GM21576 (cell line): ENCODE data around the gene SPIRE2.
"Not testable (repeated sequence)": the region's sequence is repeated elsewhere in the genome, so short reads cannot be mapped to it uniquely, and the experiment has no call there.

ENCODE experiments used
- ATAC-seq: cut with Tn5 transposase; IDR thresholded peaks from one replicate; pipeline ENCODE4 v1.9.1; 2021; ENCODE audit warnings: mild to moderate bottlenecking, moderate library complexity; ENCODE audit not compliant: unreplicated experiment

SPIRE2 gene

DNA sequence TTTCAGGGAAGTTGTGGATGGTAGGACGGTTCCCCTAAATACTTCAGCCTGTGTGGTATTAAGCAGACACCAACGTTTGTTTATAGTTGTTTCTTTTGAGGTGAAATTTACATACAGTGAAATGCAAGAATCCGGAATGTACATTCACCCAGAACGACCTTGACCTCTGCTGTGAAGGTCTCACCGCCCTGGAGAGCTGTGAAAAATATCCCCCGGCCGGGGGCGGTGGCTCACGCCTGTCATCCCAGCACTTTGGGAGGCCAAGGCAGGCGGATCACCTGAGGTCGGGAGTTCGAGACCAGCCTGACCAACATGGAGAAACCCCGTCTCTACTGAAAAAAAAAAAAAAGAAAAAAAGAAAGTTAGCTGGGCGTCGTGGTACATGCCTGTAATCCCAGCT is 8.2 kb downstream of the SPIRE2 start:
- not testable (repeated sequence) for ATAC-seq

DNA sequence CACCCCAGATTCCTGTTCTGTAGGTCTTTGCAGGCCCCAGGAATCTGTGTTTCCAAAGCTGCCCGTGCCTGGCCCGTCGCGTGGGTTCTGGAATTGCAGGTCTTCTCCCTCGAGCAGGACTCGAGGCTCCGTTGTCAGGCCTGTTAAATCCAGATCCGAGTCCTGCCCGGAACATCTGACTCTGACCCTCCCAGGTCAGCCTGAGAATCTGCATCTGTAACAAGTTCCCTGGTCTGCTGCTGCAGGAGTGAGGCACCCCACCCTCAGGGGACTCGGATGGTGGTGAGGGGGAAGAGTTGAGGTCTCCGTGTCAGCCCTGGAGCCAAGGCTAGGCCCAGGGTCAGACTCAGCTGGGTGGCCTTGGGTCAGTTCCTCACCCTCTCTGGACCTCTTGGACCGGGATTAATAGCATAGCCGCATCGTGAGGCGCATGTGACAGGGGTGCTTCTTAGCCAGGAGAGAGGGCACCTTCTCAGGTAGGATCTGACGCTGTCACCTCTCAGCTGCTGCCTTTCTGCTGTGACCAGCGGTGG is 8.8 kb downstream of the SPIRE2 start:
- no peak for ATAC-seq

DNA sequence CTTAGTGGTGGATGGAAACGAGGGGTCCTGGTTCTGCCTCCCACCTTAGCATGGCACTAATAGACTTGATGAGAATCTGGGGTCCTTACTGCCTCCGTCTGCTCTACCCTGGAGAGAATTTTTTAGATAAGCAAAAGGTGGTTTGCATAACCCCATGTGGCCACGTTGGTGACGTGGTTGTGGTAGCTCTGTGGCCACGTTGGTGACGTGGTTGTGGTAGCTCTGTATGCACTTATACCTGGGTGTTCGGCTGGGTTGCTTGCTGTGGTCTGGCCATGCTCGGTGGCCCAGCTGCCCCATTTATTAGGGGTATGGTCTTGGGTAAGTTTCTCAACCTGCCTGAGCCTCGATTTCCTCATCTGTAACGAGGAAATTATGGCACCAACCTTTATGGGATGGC is 13.0 kb downstream of the SPIRE2 start:
- no peak for ATAC-seq

DNA sequence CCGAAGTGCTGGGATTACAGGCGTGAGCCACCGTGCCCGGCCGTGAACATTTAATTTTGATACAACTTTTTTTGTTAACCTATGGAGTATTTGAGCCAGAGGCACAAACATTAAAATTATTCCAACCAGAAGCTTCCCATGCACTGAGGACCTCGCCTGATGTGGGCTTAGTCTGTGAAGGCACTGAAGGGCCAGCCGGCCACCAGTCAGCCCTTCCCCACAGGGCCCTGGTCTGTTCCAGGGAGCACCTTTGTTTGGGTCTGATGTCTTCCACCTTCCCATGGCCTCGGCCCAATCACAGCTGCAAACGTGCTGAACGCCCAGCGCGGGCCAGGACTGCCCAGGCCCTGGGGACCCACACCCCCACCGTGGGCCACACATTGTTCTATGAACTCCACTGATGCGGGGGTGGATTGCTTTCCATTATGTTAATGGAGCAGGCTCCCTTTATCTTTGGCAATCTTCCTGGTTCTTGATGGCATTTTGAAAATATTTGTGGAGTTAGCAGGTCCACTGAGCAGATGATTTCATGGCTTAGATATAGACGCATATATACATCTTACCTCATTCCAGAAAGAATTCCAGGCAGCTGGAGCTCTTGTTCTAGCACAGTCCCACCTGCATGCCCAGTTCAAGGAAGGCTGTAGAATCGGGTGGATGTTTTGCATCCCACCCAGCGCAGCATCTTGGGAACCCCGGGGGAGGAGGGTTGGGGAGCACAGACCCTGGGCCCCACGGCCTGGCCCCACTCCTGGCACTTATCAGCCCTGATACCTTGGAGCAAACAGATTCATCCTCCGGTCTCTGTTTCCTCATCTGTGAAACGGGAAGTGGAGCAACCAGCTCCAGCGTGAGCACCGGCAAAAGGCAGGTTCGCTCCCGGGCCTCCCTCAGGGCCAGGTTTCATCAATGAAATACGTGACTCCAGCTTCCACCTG is 14.5 kb downstream of the SPIRE2 start:
- no peak for ATAC-seq

DNA sequence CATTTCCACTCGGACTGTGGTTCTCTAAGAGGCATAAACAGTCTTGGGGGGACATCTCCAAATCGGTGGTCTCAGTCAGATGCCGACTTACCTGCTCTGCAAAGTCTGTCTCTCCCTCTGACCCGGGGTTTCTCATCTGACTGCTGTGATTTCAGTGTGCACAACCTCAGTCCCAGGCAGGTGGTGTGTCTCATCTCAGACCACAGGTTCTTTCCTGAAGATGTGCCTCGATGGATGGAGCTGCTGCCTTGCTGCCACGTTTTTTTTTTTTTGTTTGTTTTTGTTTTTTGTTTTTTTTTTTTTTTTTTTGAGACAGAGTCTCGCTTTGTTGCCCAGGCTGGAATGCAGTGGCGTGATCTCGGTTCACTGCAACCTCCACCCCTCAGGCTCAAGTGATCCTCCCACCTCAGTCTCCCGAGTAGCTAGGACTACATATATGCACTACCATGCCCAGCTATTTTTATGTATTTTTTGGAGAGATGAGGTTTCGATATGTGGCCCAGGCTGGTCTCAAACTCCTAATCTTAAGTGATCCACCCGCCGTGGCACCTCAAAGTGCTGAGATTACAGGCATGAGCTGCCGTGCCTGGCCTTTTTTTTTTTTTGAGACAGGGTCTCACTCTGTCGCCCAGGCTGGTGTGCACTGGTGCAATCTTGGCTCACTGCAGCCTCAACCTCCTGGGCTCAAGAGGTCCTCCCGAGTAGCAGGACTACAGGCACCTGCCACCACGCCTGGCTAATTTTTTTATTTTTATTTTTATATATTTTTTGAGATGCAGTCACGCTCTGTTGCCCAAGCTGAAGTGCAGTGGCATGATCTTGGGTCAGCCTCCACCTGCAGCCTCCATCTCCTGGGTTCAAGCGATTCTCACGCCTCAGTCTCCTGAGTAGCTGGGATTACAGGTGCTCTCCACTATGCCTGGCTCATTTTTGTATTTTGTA is 15.4 kb downstream of the SPIRE2 start:
- ATAC-seq, result no peak

DNA sequence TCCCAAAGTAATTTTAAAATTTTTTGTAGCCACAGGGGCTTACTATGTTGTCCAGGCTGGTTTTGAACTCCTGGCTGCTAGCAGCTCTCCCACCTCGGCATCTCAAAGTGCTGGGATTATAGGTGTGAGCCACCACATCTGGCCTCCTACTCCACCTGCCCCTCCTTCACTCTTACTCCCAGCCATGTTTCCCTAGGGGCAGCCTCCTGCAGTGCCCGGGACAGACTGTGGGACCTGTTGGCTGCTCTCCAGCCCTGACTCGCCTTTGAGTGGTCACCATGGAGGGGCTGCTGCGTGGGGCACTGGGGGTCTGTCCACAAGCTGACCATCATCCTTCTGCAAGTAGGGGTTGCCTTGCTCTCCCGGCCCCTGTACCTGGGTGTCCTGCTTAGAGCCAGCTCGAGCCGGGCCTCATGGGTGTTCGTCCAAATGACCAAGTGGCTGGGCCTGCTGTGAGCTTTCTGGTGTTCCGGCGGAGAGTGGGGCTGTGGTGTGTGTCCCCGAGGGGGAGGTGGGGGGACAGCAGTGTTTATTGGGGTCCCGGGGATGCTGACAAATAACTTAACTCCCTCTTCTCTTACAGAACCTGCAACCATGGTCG is 16.6 kb downstream of the SPIRE2 start:
- no peak for ATAC-seq

DNA sequence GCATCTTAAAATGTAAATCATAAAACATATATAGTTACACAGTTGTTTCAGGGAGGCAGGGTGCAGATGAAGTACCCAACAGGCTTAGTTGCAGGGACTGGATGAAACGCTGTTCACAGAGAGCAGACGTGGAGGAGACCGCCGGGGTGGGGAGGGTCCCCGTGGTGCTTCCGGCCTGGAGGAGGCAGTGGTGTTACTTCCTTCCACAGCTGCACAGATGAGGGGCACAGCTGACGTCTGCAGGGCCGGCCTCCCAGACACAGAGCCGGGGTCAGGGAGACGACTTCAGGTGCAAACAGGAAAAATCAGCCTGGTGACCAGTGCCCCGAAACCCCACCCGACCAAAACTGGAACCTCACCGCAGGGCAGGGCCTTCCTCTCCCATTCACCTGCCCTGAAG is 17.1 kb downstream of the SPIRE2 start:
- ATAC-seq, result no peak

DNA sequence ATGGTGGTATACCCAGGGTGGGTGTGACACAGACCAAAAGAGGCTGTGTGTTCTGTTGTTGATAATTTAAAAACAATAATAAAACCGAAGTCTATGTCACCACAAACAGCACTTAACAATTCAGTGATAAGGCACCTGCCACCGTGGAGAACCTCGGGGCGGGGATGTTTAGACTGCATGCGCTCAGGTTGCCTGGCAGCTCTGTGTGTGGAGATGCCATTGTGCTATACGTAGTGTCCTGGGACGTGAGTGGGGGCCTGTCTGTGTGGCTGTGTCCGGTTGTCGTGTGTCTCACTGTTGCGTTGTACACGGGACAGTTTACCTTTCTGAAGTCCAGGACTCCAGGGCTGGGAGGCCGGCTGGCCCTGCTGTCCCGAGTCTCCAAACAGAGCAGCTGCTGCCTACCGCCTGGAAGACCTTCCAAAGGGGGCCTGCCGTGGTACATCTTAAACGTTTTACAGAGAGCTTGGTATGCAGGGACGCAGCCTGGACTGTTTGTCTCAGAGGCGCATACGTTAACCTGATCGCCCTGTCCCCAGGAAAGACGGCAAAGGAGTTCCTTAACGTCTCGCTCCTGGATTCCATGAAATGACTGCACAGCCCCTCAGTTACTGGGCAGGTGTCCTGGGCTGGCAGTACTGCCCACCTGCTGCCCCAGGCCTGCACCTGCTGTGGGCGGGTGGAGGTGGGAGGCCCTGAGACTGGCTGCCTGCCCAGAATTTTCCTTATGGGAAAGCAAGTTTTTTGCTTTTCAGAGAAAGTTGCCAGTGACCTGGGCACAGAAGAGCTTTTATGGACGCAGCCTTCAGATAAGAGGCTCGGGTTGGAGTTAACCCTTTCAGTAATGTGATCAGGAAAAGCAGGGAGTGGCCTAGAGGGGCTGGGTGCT is 19.0 kb downstream of the SPIRE2 start:
- no peak for ATAC-seq

DNA sequence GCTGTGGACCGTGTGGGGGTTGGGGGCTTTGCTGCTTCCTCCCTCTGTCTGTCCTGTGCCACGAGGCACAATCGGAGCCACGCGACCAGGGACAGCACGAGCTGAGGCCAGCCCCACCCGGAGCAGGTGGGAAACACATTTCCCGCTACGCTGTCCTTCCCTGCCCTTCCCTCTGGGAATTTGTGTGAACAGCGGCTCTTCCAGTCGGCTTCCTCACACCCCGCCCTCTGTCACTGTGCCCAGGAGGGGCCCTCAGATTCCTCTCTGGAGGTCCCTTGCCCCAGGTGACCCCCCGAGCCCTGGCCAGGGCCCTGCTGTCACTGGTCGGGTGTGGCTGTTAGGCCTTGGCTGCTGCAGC is 19.6 kb downstream of the SPIRE2 start:
- no peak for ATAC-seq

DNA sequence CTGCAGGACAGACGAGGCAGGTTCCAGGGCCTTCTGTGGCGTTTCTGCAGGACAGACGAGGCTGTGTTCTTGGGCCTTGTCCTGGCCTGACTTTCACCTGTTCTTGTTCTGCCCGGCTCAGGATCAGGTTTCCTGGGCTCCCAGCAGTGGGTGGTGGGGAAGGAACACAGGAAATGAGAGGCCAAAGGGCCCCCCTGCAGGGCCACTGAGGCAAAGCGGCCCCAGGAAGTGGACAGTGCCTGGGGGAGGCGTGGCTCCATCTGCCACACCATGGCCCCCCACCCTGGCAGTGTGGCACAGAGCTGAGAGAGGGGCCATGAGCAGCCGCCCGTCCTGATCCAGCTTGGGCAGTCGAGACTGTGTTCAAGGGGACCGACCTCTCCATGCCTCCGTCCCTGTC is 20.7 kb downstream of the SPIRE2 start:
- no peak for ATAC-seq

DNA sequence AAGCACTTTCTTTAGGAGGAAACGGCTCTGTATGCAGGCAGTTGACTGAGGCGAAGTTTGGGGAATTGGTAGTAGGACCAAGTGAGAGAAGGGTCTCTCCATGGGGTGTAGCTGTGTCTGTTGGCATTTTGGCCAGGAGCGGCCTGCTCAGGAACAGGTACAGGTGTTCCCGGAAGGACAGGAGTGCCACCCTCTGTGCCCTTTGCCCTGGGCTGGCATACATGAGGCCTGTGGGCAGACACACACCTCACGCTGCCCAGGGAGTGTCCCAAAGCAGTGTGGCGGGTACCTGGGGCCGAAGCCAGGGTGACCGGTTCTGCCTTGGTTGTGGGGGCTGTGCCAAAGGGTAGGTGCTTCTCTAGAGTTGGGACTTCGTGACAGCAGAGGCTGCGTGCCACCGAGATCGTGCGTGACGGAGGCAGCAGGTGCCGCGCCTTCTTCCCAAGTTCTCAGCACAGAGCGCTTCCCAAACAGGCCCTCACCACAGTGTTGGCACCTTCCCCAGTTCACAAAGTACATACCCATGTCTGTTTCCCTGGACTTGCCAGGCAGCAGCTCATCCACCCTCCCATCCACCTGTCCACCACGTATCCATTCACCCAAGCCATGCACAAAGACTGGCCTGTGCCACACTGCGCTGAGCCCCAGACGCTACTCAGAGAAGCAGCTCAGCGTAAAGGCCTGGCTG is 25.2 kb downstream of the SPIRE2 start:
- no peak for ATAC-seq

DNA sequence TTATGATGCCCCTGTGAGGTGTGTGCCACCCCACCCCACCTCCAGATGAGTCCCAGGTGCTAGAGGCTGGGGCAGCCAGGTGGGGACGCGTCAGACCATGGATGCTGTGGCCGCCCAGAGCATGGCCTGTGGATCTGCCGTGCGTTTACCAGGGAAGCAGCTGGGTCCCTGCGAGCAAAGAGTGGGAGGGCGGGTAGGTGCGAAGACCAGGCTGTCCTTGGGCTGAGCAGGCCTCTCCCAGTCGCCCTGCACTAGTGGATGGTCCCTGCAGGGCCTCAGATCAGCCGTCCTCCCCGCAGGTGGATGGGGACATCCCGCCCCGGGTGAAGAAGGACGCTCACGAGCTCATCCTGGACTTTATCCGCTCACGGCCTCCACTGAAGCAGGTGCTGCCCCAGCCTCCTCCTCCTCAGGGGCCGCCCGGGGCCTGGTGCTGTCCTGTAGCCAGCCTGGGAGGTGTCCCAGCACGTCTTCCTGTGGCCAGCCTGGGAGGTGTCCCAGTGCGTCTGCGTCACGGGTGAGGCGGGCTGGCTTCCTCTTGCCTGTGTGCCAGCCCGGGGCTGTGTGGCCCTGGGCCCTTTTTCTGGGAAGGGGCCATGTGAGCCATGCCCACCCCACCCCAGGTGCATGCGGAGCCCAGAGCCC is 27.1 kb downstream of the SPIRE2 start:
- ATAC-seq, result no peak

DNA sequence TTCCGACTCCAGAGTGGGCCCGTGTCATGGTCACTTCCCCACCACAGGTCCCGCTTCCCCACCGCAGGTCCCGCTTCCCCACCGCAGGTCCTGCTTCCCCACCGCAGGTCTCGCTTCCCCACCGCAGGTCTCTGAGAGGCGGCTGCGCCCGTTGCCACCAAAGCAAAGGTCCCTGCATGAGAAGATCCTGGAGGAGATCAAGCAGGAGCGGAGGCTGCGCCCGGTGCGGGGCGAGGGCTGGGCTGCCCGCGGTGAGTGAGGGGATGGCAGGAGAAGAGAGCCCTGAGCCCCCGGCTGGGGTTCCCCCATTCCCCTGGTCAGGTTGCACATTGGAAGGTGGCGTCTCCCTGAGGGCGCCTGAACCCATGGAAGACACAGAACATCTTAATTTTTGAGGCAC is 27.7 kb downstream of the SPIRE2 start:
- ATAC-seq, result no peak

DNA sequence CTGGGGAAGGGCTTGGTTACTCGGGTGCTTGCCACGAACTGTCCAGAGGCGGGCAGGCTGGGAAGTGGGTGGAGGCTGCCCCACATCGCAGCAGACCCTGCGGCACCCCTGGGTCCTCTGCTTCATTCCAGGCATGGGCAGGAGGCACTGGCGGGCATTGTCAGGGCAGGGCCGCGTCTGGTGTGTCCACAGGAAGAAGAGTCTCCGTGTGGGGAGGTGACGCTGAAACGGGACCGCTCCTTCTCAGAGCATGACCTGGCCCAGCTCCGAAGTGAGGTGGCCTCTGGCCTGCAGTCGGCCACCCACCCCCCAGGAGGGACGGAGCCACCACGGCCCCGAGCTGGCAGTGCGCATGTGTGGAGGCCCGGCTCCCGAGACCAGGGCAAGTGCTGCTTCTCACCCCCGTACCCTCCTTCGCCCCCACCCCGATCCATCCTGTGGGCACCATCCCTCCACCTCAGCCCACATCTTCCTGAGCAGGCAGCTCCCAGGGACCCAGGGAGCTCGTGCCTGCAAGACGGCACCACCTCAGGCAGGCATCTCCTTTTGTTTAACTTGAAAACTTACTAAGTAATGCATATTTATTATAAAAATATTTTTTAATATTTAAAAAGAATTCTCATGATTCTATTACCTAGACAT is 30.8 kb downstream of the SPIRE2 start:
- ATAC-seq, result no peak

DNA sequence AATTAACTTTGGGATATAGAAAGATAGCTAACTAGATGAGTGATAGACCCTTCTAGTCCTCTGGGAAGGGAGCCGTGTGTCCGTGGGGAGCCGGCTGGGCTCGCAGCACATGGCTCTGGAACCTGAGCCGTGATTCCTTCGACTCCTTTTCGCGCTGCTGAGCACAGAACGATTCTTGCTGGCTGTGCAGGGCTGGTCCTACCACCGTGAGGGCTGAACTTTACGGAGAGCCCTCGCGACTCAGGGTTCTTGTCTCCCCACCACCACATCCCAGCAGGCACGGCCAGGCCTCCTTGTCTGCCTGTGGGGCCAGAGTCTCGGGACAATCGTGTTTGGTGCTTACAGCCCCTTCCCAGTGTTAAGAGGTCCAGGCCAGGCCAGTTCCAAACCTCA is 31.3 kb downstream of the SPIRE2 start:
- ATAC-seq, result no peak

DNA sequence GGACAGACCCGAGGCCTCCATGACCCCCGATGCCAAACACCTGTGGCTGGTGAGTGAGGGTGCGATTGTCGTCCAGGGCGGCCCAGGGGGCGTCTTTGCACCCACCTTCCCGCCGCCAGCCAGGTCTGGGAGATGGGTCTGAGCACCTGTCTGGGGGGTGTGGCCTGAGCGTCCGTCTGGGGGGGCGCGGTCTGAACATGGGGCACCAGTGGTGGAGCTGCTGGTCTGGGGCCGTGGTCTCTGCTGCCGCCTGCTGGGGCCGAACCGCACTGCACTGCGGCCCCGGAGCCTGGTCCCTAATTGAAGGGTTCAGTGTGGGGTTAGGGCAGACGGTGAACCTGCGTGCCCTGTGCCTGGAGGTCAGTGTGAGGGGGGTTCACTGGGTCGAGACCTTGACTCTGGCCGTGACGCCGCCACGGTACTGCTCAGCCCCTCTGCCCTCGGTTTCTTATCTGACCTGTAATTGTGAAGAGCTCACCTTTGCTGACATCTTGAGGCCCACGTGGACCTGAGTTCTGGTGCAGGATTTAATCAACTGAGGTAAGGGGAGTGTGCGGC is 32.6 kb downstream of the SPIRE2 start:
- no peak for ATAC-seq

DNA sequence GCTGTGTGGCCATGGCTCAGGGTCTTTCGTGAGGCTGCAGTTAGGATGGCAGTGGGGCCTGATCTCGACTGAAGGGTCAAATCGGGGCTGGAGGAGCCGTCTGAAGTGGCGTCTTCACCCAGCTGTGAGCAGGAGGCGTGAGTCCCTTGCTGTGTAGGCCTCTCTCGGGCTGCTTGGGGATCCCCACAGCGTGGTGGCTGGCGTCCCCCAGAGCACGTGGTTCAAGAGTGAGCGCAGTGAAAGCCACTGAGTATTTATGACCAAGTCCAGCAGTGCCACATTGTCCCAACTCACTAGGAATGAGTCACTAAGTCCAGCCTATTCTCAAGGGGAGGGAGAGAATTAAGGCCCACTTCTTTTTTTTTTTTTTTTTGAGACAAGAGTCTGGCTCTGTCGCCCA is 33.4 kb downstream of the SPIRE2 start:
- no peak for ATAC-seq

DNA sequence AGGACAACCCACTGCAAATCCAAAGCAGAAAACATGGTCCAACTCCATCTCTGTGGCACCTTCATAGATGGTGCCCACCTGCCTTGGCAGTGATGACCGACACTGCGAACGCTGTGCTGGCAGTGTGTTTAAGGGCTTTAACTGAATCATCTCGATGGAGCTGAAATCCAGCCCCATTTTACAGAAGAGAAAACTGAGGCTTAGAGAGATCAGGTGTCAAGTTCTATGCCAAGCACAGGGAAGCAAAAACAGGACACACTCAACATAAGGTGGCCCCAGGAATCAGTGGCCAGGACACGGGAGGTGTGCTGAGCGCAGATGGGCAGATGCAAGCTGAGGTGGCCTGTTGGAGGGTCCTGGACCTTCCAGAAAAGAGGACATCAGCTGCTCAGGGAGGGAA is 34.5 kb downstream of the SPIRE2 start:
- ATAC-seq, result no peak
